ENCODE results near the gene MSL3B.

Gene MSL3B

DNA sequence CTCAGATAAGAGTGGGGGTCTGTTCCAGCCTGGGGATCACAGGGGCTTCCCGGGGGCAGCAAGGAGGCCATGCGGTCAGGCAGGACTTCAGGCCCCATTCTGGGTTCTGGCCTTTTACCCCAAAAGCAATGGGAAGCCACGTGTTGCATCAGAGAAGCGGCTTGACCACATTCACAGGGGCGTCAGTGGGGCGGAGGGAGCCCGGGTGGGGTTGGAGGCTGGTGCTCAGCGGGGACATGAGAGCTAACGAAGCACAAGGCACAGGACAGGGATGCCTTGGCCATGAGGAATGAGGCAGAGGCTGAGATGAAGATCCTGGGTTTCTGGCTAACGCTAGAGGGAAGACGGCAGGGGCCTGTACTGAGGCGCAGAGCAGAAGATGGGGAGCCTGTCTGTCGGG lies 19.9 kb downstream of the MSL3B start:
- peaks cover 3 to 9% of the 10 kb centered on the region in 2 donors for H3K4me1 Mint-ChIP-seq
- DNase-seq = no peak
- H3K27me3 Mint-ChIP-seq (ENCODE audit: low read depth in 3 of 3) = peaks cover 0 to 2% (median 1%) of the 10 kb centered on the region in 3 donors
- H3K36me3 Mint-ChIP-seq = no peaks in the 10 kb centered on the region
- no peaks in the 10 kb centered on the region for H3K9me3 Mint-ChIP-seq
- peak overlapping the region in 1 of 6 donors; percentile 62 for H3K27ac Mint-ChIP-seq
- no peak overlapping the region for H3K4me3 Mint-ChIP-seq

DNA sequence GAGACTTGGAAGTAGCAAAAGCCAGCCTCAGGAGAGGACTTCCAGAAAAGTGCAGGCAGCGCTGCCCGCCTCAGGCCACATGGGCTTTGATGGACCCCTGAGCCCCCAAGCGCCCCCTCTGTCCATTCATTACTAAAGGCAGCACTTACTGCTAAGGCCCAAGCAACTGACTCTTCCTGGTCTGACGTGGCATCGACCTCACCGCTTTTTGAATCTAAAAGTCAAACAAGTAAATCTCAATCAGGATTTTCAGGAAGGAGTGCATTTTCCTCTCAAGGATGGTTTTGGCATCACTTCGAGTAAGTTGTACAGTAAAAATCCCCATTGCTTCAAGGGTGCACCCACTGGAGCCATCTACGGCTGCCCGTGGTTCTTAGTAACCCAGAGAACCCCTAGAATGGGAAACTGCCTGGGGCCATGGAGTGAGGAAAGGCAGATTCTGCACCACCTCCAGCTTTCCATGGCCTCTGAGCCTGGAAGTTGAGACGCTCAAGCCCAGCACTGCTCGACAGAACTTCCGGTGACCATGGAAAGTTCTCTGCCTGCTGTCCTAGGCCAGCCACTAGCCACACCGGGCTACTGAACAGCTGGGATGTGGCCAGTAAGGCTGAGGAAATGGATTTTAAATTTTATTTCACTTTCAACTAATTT lies 20.8 kb downstream of the MSL3B start:
- Mint-ChIP-seq H3K27me3 (ENCODE audit: low read depth in 3 of 3) (peaks cover 0 to 2% (median 1%) of the 10 kb centered on the region in 3 donors), H3K4me3 (no peak overlapping the region), H3K4me1 (no peaks in the 10 kb centered on the region), H3K9me3 (no peaks in the 10 kb centered on the region), H3K27ac (no peak overlapping the region), H3K36me3 (no peaks in the 10 kb centered on the region)
- no peak for DNase-seq

DNA sequence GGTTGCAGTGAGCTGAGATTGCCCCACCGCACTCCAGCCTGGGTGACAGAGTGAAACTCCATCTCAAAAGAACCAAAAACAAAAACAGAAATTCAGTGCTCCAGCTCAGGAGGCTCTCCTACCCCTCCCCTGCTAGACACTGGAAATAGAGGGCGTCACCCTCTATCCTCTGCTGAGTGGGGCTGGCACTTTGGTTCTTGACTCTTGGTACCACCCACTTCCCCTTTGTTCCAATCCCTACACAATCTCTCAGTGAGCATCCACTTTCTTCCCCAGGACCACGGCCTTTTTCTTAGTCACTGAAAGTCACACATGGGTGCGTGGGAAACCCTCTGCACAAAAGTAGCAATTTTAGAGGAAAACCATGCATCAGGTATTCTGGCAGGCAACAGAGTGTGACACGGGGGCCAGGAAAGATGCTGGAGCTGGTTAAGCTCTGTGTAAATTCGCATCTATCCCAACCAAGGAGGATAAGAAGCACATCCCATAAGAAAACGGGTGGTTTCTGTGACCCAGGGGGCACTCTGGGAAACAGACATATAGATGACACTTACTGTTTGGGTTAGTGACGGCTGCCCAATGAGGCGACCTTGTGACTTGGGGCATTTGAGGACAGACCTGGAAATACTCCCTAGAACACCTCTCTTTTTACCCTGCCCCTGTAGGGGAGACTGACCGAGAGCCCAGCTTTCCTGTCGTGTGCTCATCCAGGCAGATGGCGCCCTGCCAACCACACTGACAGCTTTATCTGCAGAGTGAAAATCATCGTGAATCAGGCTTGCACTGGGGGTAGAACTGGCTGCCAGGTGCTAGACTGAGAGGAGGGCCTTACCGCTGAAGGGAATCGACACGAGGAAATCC lies 21.6 kb downstream of the MSL3B start:
- no peak for DNase-seq
- Mint-ChIP-seq H3K4me1 (no peaks in the 10 kb centered on the region), H3K9me3 (no peaks in the 10 kb centered on the region), H3K27ac (no peak overlapping the region), H3K4me3 (no peak overlapping the region), H3K27me3 (ENCODE audit: low read depth in 3 of 3) (peaks cover 0 to 2% (median 1%) of the 10 kb centered on the region in 3 donors), H3K36me3 (no peaks in the 10 kb centered on the region)

DNA sequence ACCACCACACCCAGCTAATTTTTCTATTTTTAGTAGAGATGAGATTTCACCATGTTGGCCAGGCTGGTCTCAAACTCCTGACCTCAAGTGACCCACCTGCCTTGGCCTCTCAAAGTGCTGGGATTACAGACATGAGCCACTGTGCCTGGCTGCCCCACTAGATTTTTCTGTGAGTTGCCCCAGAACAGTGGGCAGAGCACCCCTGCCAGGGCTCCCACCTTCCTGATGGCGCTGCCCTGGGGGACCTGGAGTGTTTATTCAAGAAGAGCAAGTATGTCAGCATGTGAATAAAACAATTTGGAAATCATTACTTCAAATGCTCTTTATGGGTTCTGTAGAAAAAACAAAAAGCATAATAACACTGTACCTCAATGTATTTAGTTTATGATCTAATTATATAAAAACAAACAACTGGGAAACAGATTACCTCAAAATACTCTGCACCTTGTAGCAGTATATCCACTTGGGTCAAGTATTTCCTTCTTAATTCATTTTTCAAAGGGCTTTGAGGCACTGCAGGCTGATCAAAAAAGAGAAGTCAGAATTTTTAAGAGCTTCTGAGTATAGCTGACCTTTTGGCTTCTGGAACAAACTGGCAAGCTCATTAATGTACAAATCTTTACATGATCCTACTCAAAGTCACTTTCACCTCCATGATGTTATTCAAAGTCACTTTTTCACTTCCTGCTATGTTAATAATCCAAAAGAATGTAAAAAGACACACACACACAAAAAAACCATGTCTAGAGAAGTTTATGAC lies 22.7 kb downstream of the MSL3B start:
- no peaks in the 10 kb centered on the region for H3K36me3 Mint-ChIP-seq
- no peak for DNase-seq
- H3K27ac Mint-ChIP-seq = peak overlapping the region in 1 of 6 donors; percentile 21
- no peaks in the 10 kb centered on the region for H3K9me3 Mint-ChIP-seq
- H3K4me3 Mint-ChIP-seq = no peak overlapping the region
- H3K27me3 Mint-ChIP-seq (ENCODE audit: low read depth in 3 of 3) = peaks cover 0 to 2% (median 1%) of the 10 kb centered on the region in 3 donors
- H3K4me1 Mint-ChIP-seq = no peaks in the 10 kb centered on the region

DNA sequence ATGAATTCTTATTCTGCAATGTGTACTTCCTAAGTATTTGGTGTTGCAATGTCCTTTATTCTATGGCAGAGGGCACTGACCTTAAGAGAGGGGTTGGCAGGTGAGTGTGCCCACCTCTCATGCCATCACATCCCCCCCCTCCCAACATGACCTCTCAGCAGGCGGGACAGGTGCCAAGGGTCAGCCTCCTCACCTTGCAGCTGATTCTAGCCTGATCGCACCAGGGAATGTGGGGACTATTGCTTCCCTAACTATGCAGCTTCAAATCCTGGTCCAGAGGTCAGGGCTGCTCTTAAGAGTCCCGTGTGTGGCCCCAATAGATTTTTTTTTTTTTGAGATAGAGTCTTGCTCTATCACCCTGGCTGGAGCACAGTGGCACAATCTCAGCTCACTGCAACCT lies 23.4 kb downstream of the MSL3B start:
- Mint-ChIP-seq H3K36me3 (no peaks in the 10 kb centered on the region), H3K27ac (no peak overlapping the region), H3K4me3 (no peak overlapping the region)

DNA sequence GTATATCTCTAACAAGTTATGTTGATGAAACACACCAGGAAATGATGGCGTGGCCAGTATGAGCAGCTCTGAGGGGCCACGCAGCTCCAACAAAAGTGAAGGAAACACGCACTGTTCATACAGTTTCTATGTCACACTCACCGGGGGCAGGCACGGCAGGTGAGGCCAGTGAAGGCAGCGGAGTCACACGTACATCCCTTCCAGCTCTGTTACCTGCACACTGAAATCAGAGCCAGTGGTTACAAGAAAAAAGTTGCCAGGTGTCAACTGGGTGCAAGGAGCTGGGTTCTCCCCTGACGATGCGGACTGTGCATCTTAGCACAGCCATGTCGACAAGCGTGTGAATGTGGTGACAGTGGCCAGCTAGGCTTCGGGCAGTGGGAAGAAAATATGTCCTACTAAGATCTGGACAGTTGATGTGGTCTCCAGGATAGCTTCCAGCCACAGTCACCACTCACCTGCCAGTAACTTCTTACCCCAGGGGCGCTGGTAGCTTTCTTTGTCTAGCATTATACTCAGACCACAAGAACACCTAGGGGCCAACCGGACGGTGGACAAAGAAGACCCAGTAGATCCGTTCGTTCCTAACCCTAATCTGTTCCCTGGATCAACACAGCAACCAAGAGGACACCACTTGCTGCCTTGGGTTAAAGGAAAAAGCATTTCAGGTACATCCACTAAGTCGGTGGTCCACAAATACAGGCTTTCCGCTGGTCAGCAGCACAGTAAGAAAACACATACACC lies 23.9 kb downstream of the MSL3B start:
- no peak overlapping the region for H3K27ac Mint-ChIP-seq
- peaks cover 0 to 2% (median 1%) of the 10 kb centered on the region in 3 donors for H3K27me3 Mint-ChIP-seq (ENCODE audit: low read depth in 3 of 3)
- H3K9me3 Mint-ChIP-seq = no peaks in the 10 kb centered on the region
- DNase-seq = no peak
- no peaks in the 10 kb centered on the region for H3K4me1 Mint-ChIP-seq
- no peak overlapping the region for H3K4me3 Mint-ChIP-seq
- H3K36me3 Mint-ChIP-seq = no peaks in the 10 kb centered on the region

More for the DNA sequence above, 23.4 kb downstream of the MSL3B start:
- Mint-ChIP-seq H3K9me3 (no peaks in the 10 kb centered on the region), H3K4me1 (no peaks in the 10 kb centered on the region), H3K27me3 (ENCODE audit: low read depth in 3 of 3) (peaks cover 0 to 2% (median 1%) of the 10 kb centered on the region in 3 donors)
- no peak for DNase-seq

DNA sequence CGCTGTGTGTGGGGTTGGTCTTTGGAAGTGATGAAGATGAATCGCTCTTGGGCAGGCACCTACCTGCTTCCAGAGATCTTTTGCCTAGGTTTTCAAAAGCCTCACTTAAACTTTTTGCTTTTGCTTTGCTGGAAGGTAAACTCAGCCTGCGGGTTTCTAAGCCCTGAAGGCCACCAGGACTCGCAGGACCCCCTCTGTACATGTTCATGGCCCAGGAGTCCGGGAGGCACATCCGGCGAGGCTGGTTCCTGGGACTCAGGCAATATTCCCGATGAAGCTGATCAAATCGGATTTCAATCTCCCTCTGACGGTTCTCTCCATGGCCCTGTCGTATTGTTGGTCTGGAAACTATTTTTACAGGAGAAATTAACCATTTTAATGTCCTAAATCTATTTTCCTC lies 27.0 kb downstream of the MSL3B start:
- H3K9me3 Mint-ChIP-seq = no peaks in the 10 kb centered on the region
- H3K4me1 Mint-ChIP-seq = no peaks in the 10 kb centered on the region
- no peak for DNase-seq
- no peak overlapping the region for H3K4me3 Mint-ChIP-seq
- no peaks in the 10 kb centered on the region for H3K36me3 Mint-ChIP-seq
- no peaks in the 10 kb centered on the region for H3K27me3 Mint-ChIP-seq (ENCODE audit: low read depth in 3 of 3)
- no peak overlapping the region for H3K27ac Mint-ChIP-seq

DNA sequence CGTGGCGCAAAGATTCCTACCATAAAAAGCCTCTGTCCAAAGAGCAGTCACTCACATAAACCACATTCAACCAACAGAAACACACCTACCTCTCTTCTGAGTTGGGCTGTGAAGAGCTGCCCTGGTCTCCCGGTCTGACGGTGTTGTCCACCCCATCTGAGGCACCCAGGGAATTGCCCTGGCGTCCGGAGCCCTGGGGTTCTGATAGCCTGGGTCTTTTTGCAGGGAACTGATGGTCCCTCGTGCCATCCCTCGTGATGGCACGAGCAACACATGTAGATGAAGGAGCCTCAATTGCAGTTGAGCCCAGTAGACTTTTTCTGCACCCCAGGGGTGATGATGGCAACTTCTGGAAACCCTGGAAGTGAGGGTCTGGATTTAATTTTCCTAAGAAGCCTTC lies 27.7 kb downstream of the MSL3B start:
- no peak for DNase-seq
- no peaks in the 10 kb centered on the region for H3K4me1 Mint-ChIP-seq
- peaks cover 0 to 2% (median 0%) of the 10 kb centered on the region in 3 donors for H3K27me3 Mint-ChIP-seq (ENCODE audit: low read depth in 3 of 3)
- H3K9me3 Mint-ChIP-seq = no peaks in the 10 kb centered on the region
- no peak overlapping the region for H3K4me3 Mint-ChIP-seq
- no peak overlapping the region for H3K27ac Mint-ChIP-seq
- no peaks in the 10 kb centered on the region for H3K36me3 Mint-ChIP-seq

DNA sequence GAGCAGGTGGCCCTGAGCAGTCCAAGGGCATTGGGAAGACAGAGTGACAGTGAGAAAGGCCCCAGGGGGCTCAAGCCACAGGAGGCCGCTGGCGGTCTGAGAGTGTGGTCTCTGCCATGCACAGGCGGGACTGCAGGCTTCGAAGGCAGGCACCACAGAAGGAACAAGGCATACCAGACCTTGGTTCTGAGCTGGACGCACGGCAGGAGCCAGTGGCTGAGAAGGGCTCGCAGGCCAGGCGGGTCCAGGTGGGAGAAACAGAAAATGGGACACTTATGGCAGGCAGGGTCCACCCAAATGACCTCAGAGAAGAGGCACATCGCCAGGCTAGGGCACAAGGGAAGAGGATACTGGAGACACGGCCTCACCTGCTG lies 28.8 kb downstream of the MSL3B start:
- no peaks in the 10 kb centered on the region for H3K36me3 Mint-ChIP-seq
- no peak for DNase-seq

DNA sequence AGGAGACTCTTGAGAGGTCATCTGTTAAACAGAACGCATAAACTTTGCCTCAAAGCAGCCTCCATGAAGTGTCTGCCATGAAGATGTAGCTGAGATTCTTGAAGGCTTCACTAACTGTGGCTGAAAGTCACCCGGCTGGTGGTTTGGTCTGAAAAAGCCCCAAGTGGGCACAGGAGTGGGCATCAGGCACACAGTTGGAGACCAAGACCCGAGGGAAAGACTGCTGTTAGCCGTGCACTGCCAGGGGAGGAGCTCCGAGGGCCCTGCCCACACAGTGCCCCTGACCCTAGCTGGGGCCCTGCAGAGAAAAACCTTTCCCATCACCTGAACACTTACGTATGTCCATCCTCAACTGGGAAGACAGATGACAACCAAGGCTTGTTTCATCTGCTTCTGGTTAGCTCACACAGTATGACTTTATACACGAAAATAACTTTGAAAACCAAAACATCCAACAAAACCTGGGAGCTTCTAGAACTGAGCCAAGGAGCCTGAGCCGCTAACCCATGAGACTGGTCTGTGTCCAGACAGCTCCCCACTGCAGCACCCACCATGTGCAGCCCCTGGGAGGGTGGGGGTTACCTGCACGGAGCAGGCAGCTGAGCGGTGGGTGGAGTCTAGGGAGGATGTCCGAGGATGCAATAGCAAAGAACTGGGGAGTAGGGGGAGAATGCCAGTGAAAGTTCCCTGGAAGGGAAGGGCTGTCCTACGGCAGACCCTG lies 29.3 kb downstream of the MSL3B start:
- no peak for DNase-seq
- no peaks in the 10 kb centered on the region for H3K4me1 Mint-ChIP-seq
- peaks cover 0 to 2% (median 2%) of the 10 kb centered on the region in 3 donors for H3K27me3 Mint-ChIP-seq (ENCODE audit: low read depth in 3 of 3)
- H3K9me3 Mint-ChIP-seq = no peaks in the 10 kb centered on the region
- H3K36me3 Mint-ChIP-seq = no peaks in the 10 kb centered on the region
- no peak overlapping the region for H3K4me3 Mint-ChIP-seq
- no peak overlapping the region for H3K27ac Mint-ChIP-seq

More for the DNA sequence above, 28.8 kb downstream of the MSL3B start:
- no peak overlapping the region for H3K4me3 Mint-ChIP-seq
- no peaks in the 10 kb centered on the region for H3K9me3 Mint-ChIP-seq
- peaks cover 0 to 2% (median 0%) of the 10 kb centered on the region in 3 donors for H3K27me3 Mint-ChIP-seq (ENCODE audit: low read depth in 3 of 3)
- no peak overlapping the region for H3K27ac Mint-ChIP-seq
- H3K4me1 Mint-ChIP-seq = no peaks in the 10 kb centered on the region

DNA sequence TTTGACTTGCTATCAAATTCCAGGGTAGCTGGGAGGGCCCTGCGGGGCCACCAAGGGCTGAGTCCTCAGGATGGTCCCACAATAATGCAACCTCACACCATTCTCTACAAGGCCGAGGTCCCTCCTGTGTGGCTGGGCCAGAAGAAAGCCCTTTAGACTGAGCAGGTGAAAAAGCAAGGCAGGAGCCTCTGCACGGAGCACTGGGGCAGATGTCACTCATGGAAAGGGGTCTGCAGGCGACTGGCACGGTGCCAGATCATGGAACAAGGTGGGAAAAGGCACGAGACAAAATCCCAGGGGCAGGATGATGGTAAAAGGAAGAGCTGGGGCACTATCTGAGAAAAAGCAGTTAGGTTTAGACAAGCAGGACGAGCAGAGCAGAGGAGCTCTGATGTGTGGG lies 29.9 kb downstream of the MSL3B start:
- DNase-seq = no peak
- Mint-ChIP-seq H3K4me3 (no peak overlapping the region), H3K9me3 (no peaks in the 10 kb centered on the region), H3K36me3 (no peaks in the 10 kb centered on the region), H3K4me1 (no peaks in the 10 kb centered on the region), H3K27ac (no peak overlapping the region), H3K27me3 (ENCODE audit: low read depth in 3 of 3) (peaks cover 0 to 2% (median 2%) of the 10 kb centered on the region in 3 donors)

DNA sequence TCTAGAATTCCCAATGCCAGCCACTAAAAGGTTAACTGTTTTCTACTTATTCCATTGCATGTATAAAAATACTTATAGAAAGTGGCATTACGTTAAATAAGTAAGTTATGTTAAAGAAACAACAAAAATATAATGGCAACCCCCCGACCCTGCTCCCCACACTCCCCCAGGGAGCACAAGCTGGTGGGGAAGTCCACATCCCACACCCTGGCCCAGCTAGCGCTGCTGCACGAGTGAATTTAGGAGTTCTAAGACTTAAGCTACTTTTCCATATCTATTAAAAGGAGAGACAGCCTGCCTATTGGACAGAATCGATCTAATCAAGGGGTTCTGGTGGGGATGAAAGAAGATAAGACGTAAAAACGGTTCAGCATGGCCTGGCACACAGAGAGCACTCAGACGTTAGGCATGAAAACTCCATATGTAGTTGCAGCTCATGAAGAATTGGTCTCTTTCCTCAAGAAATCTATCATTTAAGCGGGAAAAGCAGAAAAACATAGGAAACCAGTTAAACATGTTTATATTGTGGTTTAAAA lies 30.4 kb downstream of the MSL3B start:
- Mint-ChIP-seq H3K27ac (no peak overlapping the region), H3K27me3 (ENCODE audit: low read depth in 3 of 3) (peaks cover 0 to 2% (median 2%) of the 10 kb centered on the region in 3 donors), H3K4me3 (no peak overlapping the region), H3K36me3 (no peaks in the 10 kb centered on the region), H3K4me1 (no peaks in the 10 kb centered on the region), H3K9me3 (no peaks in the 10 kb centered on the region)
- DNase-seq = no peak

DNA sequence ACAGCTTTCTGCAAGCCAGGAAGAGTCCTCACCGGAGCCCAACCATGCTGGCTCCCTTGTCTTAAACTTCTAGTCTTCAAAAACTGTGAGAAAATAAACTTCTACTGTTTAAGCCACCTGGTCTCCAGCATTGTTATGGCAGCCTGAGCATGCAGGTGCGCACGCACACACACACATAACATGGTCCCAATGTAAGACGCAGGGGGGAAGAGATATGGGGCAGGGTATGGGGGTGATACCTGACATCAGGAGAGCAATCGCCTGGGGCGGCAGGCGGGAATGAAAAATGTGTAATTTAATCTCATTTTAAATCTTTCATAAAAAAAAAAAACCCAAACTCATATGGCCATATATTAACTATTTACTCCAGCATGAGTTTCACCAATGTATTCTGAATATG lies 31.8 kb downstream of the MSL3B start:
- no peaks in the 10 kb centered on the region for H3K4me1 Mint-ChIP-seq
- no peaks in the 10 kb centered on the region for H3K36me3 Mint-ChIP-seq
- H3K9me3 Mint-ChIP-seq = no peaks in the 10 kb centered on the region
- DNase-seq = no peak
- H3K4me3 Mint-ChIP-seq = no peak overlapping the region
- peak overlapping the region in 1 of 6 donors; percentile 11 for H3K27ac Mint-ChIP-seq
- H3K27me3 Mint-ChIP-seq (ENCODE audit: low read depth in 3 of 3) = peaks cover 0 to 2% (median 2%) of the 10 kb centered on the region in 3 donors
